ENCODE data around the gene ALDH1L1. TPM values are rescaled to one million over a fixed set of nuclear protein-coding genes. Genes with fewer than 3 reads are reported as not detected.
A peak's percentile ranks its signal among the peaks of the same experiment; 100 is the strongest.

ALDH1L1 gene
- total RNA-seq, 1 donor from 2014 or later = not detected

DNA sequence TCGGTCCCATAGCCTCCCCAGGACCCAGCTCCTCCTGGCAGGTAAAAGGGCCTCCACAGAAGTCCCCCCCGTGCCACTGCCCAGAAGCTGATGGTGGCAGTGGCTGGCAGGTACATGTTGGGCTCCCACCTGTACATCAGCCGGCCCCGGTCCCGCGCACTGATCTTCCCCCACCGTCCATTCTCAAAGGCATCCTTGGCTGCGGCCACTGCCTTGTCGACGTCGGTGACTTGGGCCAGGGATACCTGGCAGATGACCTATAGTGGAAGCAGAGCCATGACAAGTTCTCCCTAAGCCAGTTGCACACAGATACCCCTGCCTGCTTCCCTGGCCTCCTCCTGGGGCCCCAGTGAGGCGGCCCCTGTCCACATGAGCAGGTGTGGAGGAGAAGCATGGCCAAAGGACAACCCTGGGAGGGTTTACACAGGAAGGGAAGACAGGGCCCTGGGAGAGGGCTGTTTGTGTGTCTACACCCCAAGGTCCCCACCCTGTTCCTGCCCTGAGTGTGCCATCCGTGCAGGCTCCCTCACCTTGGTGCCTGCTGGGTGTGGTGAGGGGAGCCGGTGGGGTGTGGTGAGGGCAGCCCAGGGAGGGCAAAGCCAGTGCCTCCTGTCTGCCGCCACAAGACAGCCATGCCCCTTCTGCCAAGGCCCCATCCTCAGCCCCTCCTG, 44.8 kb downstream of the ALDH1L1 start:
- no peak for DNase-seq (ENCODE audit: low read depth)

- no peak for DNase-seq (ENCODE audit: low read depth)
Measured at GRCh38 chr3:126135071-126135405, 45.3 kb downstream of the ALDH1L1 start.

- DNase-seq (ENCODE audit: low read depth) = peak; percentile 66
Measured at GRCh38 chr3:126134219-126134975, 46.0 kb downstream of the ALDH1L1 start.

DNA sequence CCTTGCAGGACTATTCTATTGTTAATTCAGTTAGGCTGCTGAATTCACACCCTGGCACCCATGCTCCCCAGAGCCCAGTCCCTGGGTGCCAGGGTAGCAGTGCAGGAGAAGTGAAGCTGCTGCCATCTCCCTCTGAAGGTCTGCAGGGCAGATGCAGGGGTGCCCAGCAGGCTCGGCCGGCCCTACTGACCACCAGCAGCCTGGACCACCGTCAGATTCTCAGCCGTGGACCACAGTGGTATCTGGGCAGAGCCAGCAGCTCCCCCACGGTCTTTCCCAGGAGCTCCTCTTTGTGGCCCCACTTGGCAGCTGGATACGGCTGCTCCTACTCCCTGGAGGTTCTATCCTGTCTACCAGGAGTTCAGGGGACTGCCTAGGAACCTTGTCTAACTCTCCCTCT, 46.8 kb downstream of the ALDH1L1 start:
- no peak for DNase-seq (ENCODE audit: low read depth)

GRCh38 chr3:126132751-126133511, 47.5 kb downstream of the ALDH1L1 start:
- no peak for DNase-seq (ENCODE audit: low read depth)

GRCh38 chr3:126131881-126132750, 48.3 kb downstream of the ALDH1L1 start:
- DNase-seq (ENCODE audit: low read depth) = no peak

GRCh38 chr3:126130981-126131745, 49.2 kb downstream of the ALDH1L1 start:
- peak; percentile 54 for DNase-seq (ENCODE audit: low read depth)

GRCh38 chr3:126130081-126130855, 50.1 kb downstream of the ALDH1L1 start:
- DNase-seq (ENCODE audit: low read depth) = no peak

DNA sequence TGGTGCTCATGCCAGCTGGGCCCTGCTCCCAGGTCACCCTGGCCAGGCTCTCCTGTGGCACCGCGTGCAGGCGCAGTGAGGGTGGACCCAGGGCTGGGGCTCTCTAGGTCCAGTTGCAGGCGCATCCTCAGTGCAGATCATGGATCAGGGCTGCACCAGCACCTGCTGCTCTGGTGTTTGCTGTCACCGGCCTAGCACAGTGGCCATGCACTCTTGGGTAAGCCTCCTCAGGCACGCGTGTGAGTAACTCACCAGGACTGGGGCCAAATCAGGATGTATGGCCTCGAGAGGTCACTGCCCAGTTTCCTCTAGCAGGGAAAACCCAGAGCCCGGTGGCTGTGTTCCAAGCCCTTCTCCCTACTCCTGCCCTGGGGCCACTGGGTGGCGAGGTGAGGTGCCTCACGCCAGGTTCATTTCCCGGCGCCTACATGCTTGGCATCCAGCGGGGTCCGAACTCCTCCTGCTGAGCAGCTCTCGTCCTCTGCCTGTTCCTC, 50.9 kb downstream of the ALDH1L1 start:
- DNase-seq (ENCODE audit: low read depth) = peak; percentile 20

DNA sequence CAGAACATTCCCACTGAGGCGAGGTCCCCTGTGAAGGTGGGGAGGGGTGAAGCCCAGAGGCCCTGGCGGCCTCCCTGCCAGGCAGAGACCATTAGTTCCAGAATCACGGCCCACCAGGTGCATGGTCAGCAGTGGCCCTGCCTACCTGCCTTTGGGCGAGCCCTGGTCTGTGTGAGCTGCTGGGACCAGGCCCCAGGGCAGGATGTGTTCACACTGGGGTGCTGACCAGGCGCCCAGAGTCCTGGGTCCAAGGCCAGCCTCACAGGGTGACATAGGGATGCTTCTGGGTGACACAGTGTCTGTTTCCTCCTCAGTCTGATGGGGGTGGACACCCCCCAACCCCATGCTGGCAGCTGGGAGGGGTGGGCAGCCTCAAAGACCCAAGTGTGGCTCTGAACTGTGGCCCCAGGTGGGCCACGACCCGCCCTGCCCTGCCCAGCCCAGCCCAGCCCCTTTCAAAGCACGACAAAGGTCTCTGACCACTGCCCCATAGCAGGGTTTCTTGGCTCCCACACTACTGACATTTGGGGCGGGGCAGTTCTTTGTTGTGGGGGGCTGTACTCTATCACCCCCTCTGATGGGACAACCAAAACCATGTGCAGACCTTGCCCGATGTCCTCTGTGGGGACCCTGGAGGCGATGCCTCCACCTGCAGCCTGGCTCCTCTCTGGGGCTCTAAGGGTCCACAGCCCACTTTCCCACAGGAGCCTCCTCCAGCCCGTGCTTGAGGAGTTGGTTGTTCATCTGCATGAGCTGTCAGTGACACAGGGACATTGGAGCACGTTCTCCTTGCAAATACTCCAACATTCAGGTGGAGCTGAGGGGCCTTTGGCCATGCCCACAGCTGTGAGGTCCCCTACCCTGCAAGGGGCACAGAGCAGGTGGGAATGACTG, 51.6 kb downstream of the ALDH1L1 start:
- no peak for DNase-seq (ENCODE audit: low read depth)

DNA sequence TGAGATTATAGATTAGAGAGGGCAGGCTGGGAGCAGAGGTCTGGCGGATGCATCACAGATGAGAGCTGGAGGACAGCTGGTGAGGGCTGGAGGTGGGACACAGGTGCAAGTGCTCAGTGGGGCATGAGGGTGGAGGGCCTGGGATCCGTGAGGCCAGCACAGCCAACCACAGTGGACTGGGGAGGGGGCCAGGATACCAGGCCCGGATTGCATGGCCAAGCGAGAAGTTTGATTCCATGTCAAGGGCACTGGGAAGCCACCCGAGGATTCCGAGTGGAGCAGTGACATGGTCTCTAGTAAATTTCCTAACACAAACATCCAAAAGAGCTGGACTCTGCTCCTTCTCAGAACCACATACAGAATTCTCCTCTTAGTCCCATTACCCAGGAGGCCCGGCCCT, 52.5 kb downstream of the ALDH1L1 start:
- no peak for DNase-seq (ENCODE audit: low read depth)

DNA sequence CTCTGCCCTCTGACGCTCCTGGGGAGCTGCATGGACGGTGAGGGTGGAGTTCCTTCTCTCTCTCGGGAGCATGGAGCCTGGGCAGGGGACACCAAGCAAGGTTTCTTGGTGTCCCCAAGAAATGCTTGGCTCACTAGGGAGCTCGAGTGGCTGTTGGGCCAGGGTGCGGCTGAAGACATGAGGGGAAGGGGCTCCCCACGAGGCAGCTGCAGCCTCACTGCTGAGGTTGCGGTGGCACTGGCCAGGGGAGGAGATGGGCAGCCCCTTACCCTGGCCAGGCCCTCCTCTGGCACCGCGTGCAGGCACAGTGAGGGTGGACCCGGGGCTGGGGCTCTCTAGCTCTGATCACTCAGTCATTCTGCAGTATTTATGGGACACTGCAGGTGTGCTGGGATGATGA, 52.9 kb downstream of the ALDH1L1 start:
- DNase-seq (ENCODE audit: low read depth) = no peak

DNA sequence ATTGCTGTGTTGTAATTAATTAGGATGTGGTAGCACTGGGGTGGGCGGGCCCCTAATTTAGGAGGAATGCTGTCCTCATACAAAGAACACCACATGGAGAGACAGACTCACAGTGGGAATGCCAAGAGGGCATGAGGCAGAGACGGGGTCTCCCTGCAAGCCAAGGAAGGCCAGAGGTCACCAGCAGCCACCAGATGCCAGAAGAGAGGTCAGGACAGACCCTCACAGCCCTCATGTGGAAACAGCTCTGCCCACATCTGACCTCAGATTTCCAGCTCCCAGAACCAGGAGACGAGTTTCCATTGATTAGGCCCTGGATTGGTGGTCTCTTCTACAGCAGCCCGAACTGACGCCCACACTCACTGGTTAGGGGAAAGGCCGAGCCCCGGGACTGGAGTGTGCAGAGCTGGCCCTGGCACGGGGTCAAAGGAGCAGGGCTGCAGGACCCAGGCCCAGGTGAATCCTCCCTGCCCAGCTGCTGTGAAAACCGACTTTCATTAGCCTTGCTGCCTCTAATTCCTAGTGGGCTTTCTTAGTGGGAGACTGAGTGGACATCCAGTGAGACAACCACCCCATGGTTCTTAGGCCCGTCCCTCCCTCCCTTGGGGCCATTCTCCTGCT, 53.5 kb downstream of the ALDH1L1 start:
- no peak for DNase-seq (ENCODE audit: low read depth)

- no peak for DNase-seq (ENCODE audit: low read depth)
Measured at GRCh38 chr3:126126286-126126685, 54.1 kb downstream of the ALDH1L1 start.

GRCh38 chr3:126125781-126126251, 54.6 kb downstream of the ALDH1L1 start:
- no peak for DNase-seq (ENCODE audit: low read depth)

GRCh38 chr3:126125341-126125740, 55.0 kb downstream of the ALDH1L1 start:
- DNase-seq (ENCODE audit: low read depth) = peak; percentile 10

GRCh38 chr3:126124896-126125295, 55.5 kb downstream of the ALDH1L1 start:
- no peak for DNase-seq (ENCODE audit: low read depth)

Data from myocyte (in vitro differentiated cells).